NCI-H82 treated with DMSO at 0.1 percent for 48 hours (cell line): ENCODE measurements around the gene WFDC12.

Experiments used
- DNase-seq: peaks from one replicate; lab custom pipeline; 2025; ENCODE audit not compliant: unreplicated experiment; lab: John Stamatoyannopoulos, UW

WFDC12 gene

DNA sequence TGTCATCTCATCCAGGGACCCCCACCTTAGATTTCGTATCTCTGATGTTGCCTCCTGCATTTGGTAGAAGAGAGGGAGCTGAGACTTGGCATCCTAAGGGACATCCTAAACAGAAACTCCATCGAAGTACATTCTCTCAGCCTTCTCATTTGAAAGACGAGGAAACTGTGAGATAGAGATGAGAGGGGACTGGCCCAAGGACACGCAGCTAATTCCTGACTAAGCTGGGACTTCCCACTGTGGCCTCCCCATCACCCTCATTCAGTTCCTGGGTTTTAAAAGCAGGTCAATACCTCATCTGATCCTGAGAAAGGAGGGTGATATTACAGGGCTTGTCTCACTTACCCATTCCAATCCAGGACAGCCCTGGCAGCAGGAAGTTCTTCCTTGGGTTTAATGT, 8.4 kb downstream of the WFDC12 start:
- no peak for DNase-seq

DNA sequence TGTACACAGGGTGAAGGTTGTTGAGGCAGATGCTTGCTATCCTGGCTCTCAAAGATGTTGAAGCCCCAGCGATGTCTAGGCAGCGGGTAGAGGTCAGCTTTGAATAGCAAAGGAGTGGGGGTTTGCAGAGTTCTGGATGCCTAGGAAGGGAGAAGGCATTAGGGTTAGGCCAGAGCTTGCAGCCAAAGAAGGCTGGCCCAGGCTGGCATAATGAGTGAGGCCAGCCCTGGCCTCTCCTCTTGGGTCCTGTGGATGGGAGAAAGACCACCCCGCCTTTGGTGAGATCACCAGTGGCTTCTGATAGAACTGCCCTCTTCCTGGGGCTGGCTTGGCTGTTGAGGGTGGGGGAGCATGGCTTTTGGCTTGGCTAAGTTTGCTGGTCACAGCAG, 8.9 kb downstream of the WFDC12 start:
- no peak for DNase-seq

DNA sequence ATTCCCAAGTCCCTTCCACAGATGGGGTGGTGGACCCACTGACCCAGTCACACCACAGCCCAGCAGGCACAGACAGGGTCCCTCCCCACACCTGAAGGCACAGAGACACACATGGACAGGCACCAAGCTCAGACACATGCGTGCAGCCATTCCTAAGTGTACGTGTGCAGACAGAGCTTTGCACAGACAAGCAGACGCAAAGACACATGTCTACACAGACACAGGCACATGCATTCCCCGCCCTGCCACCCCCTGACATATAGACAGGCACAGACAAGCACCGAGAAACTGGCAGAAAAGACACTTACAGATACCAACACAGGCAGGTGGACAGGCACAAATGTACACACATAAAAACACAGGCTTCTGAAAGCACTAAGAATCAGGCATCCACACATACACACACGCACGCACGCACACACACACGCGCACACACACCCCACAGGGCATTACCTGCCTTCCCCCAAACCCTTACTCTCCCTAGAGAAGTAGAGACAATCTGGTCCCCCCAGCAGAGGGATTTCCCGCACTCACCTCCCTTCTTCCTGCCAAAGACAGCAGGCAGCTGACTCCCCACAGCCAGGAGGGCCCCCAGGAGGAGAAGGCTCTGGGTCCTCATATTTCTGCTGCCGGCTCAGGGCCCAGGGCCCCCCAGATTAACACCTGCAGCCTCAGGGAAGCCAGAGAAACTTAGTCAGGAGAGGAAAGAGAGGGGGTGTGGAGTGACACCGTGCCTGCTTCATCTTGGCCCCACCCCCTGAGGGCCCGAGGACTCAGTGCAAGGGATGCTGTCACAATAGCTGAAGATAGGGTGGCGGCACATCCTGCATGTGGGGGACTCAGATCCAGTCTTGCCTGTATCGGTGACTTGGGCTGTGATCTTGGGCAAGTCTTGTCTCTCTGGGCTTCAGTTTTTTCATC, 9.5 kb downstream of the WFDC12 start, which contains the start of gene WFDC5:
Gene WFDC5 (minus strand): TSS at position 710 of the 921 bp plus-strand sequence. CDS start 91 bp downstream, at position 619.
- DNase-seq: no peak

DNA sequence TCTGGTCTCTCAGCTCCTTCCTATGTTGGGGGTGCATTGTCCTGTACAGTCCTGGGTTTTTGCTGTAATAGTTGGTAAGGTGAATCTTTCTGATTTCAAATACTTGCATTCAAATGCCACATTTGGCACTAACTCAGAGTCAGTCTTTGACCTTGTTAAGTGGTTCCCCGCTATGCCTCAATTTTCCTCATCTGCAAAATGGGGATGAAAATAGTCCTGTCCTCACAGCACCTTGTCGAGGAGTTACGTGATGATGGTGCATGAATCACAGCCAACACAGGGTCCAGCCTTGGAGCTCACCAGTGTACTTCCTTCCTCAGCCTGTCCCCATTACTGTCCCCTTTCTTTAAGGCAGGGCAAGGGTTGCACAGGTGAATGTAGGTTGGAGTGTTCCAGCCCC, 10.4 kb downstream of the WFDC12 start:
- DNase-seq: no peak

DNA sequence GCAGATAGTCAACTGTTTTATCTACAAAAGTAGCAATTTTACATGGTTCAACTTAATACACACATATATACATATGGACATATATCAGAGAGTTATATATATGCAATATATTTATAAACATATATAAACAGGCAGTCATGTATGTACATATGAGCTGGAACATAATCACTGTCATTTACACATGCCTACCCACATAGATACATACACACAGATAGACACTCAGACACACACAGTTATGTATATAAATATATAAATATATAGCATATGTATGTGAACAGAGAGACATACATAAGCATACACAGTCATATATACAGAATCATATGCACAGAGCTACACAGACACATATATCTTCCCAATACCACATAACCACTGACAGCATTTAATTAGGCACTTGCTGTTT, 11.5 kb downstream of the WFDC12 start:
- DNase-seq: no peak

DNA sequence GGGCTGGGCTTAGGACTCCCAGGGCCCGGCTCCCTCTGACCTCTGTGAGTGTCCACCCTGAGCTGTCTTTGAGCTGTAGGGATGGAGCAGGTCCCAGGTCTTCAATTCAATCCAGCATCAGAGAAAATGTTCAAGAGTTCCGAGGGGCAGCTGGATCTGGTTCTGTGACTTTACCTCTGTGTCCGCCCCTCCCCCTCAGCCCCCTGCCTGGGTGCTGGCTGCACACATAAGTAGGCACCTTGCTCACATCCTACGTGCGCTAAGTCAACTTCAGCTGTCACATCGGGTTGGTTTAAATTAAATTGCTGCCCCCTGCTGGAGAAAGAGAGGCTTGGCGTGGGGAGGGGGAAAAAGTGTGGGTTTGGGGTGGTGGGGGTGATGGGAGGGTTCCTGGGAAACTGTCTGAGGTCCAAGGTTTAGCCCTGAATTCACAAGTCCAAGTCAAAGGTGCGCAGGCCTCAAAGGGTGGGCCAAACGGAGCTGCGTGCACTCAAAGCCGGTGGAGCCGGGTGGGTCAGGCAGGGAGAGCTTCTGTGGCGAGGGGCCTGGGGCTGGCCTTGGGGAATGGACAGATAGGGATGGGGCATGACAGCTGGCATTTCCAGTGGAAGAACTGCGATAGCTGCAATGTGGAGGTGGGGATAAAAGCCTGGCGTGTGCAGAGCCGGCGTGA, 12.3 kb downstream of the WFDC12 start:
- no peak for DNase-seq

DNA sequence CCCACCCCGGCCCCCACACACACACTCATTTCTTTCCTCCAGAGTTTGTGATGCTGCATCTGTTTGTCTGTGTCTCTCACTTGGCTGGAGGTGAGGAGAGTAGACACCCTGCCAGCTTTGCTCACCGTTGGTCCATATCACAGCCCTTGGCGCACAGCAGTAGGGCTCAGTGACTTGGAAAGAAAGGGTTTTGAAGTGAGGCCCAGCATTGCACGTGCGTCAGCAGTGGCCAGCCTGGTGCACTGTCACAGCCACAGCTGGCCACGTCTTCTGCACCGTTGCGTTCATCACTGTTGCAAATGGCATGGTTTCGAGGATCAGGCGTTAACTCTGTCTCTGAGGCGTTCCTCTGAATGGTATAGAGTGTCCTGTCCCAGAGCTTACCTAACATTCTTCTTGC, 13.0 kb downstream of the WFDC12 start:
- DNase-seq: no peak

DNA sequence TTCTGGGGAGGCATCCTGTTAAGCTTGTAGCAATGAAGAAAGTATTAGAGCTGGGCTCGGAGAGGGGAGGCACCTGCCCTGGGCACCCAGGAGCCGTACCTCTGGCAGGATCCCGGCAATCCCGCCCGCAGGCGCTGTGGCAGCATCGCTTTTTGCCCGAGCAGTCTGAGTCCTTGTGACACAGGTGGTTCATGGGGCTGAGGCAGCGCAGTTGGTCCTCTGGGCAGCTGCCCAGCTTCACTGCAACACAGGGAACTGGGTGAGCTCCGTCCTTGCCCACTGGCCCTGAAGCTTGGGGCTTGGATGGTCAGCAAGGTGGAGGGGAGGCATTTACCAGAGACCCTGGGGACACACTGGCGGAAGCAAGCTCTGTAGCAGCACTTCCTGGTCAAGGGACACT, 14.0 kb downstream of the WFDC12 start:
- DNase-seq: no peak

DNA sequence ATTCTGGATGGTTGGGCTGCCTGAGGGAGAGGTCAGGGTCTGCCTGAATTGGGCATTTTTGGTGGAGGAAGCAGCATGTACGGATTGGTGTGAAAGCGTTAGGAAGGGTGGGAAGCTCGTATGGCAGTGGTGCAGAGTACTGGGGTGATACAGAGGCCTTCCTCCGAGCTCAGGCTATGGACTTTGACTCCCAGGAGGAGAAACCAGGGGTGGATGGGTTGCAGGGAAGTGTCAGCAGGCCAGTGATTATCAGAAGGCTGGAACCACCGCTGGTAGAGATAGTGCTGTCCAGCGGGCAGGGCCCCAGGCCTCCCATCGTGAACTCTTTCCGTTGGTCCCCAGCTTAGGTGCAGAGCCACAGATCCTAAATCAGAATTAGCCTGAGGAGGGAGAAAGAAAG, 14.6 kb downstream of the WFDC12 start:
- no peak for DNase-seq

DNA sequence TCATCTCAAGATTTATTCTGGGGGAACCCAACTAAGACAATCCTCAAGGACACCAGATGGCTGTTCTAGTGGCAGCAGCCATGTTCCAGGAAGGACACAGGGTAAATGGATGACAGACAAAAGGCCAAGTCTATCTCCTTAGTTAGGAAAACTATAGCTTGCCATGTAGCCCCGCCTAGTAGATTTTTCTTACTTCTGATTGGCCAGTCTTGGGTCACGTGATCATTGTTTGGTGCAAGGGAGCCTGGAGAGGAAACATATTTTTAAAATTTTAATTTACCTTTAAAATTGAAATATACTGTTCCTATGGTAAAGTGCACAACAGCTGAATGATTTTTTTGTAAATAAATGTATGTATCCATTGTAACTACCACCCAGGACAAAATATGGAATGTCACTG, 18.9 kb downstream of the WFDC12 start:
- no peak for DNase-seq

DNA sequence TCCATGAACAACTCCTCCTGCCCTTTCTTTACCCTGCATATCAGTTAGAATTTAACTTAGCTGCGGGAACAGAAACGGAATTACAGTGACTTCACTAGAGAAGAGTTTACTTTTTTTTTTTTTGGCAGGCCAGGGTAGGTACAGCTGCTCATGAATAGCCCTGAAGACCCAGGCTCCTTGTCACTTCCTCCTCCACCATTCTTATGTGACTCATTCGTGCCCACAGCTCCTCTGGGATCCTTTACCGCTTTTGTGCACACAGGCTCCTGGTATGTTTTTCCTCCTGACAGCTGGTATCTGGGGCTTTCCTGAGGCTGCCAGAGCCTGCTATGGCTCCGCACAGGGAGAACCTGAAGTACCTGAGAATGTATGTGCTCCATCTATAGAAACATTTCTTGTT, 19.5 kb downstream of the WFDC12 start:
- DNase-seq: no peak

DNA sequence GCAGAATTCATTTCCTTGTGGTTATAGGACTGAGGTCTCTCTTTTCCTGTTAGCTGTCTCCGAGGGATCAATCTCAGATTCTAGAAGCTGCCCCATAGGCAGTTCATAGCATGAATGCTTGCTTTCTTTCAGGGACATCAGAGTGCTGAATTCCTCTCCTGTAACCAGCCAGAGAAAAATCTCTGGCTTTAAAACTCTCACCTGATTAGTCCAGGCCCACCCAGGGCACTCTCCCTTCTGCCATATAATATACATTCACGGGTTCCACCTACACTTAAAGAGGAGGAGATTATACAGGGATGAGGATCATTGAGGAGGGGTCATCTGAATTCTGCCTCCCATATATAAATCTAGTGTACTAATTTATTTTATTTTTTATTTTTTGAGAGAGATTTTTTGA, 21.2 kb downstream of the WFDC12 start:
- no peak for DNase-seq

DNA sequence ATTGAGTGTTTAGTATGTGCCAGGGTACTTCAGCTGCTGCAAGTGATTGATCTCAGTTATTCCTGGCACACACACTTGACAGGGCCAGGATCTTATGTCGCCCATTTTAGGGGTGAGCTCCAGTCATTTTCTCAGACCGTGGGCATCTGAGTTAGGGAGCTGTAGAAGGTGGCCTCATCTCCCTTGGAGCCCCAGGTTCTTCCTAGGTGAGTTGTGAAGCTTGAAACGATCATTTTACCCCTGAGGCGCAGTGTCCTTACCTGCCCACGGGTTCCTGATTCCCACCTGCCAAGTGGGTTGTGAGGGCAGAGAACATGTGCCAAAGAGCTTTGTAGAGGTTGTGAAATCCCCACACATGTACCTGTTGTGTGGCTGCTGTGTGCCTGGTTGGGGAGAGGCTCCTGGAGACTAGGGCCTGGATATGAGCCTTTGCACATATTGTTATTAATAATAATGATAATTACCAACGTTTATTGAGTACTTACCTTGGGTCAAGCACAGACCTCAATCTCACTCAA, 22.9 kb downstream of the WFDC12 start:
- no peak for DNase-seq

DNA sequence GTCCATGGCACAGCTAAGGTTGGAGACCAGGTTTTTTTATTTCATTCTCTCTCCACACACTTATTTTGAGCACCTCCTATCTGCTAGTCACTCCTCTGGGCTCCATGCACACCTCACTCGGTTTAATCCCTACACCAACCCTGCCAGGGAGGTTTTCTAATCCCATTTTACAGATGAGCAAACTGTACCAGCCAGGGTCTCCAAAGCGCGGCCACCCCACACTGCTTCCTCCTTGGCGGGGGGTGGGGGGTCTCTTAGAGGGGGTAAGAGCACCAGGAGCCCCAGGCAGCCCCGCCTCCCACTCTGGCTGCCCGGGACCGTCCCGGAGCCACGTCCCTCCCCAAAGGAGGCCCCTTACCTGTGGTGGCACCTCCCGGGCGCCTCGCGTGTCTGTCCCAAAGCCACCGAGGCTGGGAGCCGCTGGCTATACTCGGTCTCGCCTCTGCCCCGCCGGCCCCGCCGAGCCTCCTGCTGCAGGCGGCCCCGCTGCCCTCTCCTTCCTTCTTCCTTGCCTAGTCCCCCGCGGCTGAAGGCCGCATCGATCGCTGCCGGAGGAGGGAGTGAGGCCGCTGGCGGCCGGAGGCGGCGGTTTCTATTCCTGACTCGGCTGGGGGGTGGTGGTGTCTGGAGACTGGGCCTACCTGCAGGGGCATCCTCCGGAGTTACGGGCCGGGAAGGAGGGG, 23.6 kb downstream of the WFDC12 start, which contains the start of gene KCNS1:
Gene KCNS1 (minus strand): TSS at position 565 of the 683 bp plus-strand sequence. CDS start 1,891 bp downstream, outside the sequence.
- DNase-seq: no peak

DNA sequence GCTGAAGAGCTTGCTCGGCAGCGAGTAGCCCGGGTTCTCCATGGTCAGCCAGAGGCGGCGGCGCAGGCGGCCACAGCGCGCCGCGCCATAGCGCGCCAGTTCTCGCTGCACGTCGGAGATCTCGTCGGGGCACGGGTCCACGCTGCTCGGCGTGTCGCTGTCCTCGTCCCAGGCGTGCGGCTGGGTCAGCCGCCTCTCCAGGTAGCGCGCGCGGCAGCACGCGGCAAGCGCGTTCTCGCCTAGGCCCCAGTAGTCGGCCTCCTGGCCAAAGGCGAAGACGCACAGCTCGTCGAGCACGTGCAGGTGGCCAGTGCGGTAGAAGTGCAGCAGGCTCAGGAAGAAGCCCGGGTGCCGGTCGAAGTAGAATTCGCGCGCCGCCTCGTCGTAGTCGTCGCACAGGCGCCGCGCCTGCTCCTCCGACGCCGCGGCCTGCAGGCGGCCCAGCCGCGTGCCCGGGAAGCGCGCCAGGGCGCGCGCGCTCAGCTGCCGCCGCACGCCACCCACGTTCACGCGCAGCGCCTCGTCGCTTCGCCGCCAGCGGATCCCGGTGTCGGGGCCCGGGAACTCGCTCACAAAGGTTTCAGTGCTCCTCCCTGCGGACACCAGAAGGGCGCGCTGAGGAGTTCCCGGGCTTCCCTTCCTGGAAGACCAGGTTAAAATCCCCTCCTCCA, 26.0 kb downstream of the WFDC12 start:
- no peak for DNase-seq

DNA sequence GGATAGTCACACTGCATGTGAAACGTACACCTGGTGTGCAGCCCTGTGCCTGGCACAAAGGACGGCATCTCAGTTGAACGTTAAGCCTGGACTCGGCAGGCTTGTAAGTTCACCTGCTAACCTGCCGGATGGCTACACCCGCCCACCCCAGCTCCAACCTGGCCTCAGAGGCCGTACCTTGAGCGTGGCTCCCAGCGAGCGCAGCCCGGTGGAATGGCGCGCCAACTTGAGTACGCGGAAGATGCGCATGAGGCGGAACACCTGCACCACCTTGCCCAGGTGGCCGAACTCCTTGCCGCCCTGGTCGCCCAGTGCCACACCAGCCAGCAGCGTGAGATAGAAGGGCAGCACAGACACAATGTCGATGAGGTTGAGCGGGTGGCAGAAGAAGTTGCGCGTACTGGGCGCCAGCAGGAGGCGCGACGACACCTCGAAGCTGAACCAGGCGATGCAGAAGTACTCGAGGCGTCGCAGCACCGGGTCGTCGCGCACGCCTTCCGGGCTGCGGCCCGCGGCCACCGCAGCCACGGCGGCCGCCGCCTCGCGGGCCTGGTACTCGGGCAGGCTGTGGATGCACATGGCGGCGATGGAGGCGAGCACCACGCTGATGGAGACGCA, 26.7 kb downstream of the WFDC12 start:
- no peak for DNase-seq

DNA sequence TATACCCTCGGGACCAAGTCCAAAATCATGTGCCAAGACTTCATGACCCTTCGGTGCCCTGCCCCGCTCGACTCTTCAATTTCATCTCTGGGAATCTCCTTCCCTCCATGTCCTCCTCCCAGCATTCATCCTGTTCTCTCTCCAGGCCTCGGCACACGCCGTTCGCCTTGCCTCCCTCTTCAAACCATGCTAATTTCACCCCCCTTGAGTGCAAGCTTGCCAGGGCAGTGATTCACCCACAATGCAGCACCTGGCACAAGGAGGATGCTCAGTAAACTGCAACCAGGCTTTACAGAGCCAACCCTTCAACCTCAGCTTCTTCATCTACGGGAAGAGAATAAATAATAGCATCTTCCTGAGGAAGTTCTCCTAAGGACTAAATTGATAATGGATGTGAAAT, 27.5 kb downstream of the WFDC12 start:
- DNase-seq: no peak

DNA sequence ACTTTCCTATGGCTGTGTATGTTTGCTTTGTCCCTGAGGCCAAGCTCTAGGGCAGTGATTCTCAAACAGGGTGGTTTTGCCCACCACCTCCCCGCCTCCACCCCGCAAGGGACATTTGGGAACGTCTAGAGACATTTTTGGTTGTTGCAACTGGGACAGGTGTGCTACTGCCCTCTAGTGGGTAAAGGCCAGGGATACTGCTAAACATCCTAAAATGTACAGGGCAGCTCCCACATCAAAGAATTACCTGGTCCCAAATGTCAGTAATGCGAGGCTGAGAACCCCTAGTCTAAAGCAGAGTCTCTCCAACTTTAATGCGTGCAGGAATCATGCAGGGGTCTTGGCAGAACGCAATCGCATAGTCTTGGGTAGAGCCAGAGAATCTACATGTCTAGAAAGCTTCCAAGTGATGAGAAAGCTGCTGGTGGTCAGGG, 28.4 kb downstream of the WFDC12 start:
- peak; percentile 4 for DNase-seq

DNA sequence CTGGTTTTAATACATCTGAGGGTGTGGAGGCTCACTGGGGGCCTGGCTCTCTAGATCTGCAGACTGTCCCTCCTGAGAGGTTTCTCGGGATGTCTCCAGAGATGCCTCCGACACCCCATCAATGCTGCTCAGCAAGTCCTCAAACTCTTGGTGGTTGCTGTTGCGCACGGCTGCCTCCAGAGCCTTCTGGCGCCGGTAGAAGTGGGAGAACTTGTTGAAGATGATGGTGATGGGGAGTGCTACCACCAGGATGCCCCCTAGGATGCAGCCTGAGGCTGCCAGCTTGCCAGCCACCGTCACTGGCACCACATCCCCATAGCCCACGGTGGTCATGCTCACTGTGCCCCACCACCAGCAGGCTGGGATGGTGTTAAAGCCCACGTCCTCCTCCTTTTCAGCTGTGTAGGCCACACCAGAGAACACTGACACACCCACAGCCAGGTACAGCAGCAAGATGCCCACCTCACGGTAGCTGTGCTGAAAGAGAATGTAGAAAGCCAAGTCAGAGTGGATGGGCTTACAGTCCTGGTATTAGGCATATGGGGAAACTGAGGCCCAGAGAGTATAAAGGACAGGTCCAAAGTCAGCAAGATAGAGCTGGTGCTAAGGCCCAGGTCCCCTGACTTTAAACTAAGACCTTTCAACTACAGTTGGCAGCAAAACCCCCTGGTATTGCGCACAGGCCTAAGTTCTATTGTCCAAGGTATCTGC, 29.2 kb downstream of the WFDC12 start:
- DNase-seq: no peak

DNA sequence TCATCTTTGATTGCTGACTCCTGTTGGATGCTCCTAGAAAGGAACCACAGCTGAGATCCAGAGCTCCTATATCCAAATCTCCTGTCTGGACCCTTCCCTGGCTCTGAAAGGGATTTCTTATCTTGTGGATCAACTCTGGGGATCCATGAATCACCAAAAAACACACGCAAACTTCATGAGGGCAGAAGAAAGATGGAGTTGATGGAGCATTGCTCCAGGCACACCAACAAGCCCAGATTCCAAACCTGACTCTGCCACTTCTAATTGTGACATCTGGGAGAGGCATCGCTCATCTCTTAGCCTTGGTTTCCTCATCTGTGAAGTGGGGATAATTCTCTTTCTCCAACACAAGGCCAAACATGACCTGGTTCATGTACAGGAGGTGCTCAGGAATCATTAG, 30.1 kb downstream of the WFDC12 start:
- DNase-seq: no peak
